Measurements from ENCODE around the gene VAV2.

- peak; percentile 78 for TF ChIP-seq CTCF (IDR thresholded peaks at IDR 0.05; ENCODE audit: insufficient read depth, low read length, poor library complexity, severe bottlenecking)
- no peak for TF ChIP-seq EZH2phosphoT487 (conservative IDR thresholded peaks at IDR 0.05; ENCODE audit: low read length)
Observed at GRCh38 chr9:133782157-133783130, 209.7 kb downstream of the VAV2 start.
